Loucy (cell line): ENCODE data around the gene EXTL1.

Experiments
- EZH2phosphoT487 ChIP-seq: fragments of 200-600 bp; IDR thresholded peaks from 2 replicates; pipeline ENCODE4 v1.6.1; 2018; ENCODE audit warnings: antibody characterized with exemption, mild to moderate bottlenecking, moderate library complexity, borderline replicate concordance
- TF ChIP-seq, protein P1 (sequence below): fragments of 200-600 bp; sonication (generic); conservative IDR thresholded peaks from 2 replicates; pipeline ENCODE4 v1.5.1; 2014; ENCODE audit warnings: mild to moderate bottlenecking, antibody characterized with exemption, low read length

DNA sequence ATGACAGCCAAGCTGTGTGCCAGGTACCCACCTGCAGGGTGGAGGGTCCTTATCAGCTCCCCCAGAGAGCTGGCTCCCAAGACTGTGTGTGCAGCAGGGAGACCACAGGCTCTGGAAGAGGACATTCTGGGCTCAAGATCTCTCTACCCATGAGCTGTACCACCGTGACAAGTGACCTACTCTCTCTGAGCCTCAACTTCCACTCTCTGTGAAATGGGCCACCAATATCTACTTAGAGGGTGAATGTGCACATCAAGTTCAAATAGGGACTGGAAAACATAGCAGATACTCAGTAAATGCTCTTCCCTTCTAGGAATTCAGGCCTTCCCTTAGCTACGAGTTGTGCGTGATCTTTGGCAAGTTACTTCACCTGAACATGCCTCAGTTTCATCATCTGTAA lies 22.8 kb downstream of the EXTL1 start:
- TF ChIP-seq, protein P1, sequence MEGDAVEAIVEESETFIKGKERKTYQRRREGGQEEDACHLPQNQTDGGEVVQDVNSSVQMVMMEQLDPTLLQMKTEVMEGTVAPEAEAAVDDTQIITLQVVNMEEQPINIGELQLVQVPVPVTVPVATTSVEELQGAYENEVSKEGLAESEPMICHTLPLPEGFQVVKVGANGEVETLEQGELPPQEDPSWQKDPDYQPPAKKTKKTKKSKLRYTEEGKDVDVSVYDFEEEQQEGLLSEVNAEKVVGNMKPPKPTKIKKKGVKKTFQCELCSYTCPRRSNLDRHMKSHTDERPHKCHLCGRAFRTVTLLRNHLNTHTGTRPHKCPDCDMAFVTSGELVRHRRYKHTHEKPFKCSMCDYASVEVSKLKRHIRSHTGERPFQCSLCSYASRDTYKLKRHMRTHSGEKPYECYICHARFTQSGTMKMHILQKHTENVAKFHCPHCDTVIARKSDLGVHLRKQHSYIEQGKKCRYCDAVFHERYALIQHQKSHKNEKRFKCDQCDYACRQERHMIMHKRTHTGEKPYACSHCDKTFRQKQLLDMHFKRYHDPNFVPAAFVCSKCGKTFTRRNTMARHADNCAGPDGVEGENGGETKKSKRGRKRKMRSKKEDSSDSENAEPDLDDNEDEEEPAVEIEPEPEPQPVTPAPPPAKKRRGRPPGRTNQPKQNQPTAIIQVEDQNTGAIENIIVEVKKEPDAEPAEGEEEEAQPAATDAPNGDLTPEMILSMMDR, result no peak
- no peak for TF ChIP-seq EZH2phosphoT487
